ENCODE measurements around the gene SMYD5. TPM values are rescaled to one million over a fixed set of nuclear protein-coding genes. Genes with fewer than 3 reads are reported as not detected.
A peak's percentile ranks its signal among the peaks of the same experiment; 100 is the strongest.

Gene SMYD5
- polyA plus RNA-seq, 1 experiment = 19.5 TPM

- Histone ChIP-seq H3K36me3 (ENCODE audit: control insufficient read depth, insufficient read depth, low read length) (peaks cover 3% of the 10 kb centered on the region; the same call in 1 of the 2 replicates), H3K27me3 (ENCODE audit: control insufficient read depth, insufficient read depth, low read length) (peaks cover 19% of the 10 kb centered on the region), H3K4me3 (ENCODE audit: low read depth, low read length) (no peak overlapping the region)
- TF ChIP-seq CTCF (IDR thresholded peaks at IDR 0.05; ENCODE audit: insufficient read depth, low read depth, low read length) = no peak
- ChIA-PET POLR2A (no interaction called here), CTCF (no interaction called here)
- no peak for DNase-seq (ENCODE audit: low read depth)
Observed at GRCh38 chr2:73266061-73266901, 52.2 kb downstream of the SMYD5 start.

GRCh38 chr2:73267008-73267407 lies 53.0 kb downstream of the SMYD5 start:
- POLR2A ChIA-PET = no interaction called here
- no peak for TF ChIP-seq CTCF (IDR thresholded peaks at IDR 0.05; ENCODE audit: insufficient read depth, low read depth, low read length)
- H3K4me3 ChIP-seq (ENCODE audit: low read depth, low read length) = no peak overlapping the region
- DNase-seq (ENCODE audit: low read depth) = no peak
- CTCF ChIA-PET = no interaction called here
- peaks cover 19% of the 10 kb centered on the region for H3K27me3 ChIP-seq (ENCODE audit: control insufficient read depth, insufficient read depth, low read length)
- peaks cover 3% of the 10 kb centered on the region; the same call in 1 of the 2 replicates for H3K36me3 ChIP-seq (ENCODE audit: control insufficient read depth, insufficient read depth, low read length)

GRCh38 chr2:73268366-73268829 lies 54.4 kb downstream of the SMYD5 start:
- H3K4me3 ChIP-seq (ENCODE audit: low read depth, low read length) = no peak overlapping the region
- TF ChIP-seq CTCF (IDR thresholded peaks at IDR 0.05; ENCODE audit: insufficient read depth, low read depth, low read length) = no peak
- ChIA-PET CTCF (interaction anchor here (0.6 to 1.3 kb wide), 3 partner anchors 9 to 22 kb away, joined by 3 to 6 read pairs (median 3); no protein-coding TSS in a partner anchor), POLR2A (no interaction called here)
- DNase-seq (ENCODE audit: low read depth) = no peak
- peaks cover 19% of the 10 kb centered on the region for H3K27me3 ChIP-seq (ENCODE audit: control insufficient read depth, insufficient read depth, low read length)
- H3K36me3 ChIP-seq (ENCODE audit: control insufficient read depth, insufficient read depth, low read length) = peaks cover 2% of the 10 kb centered on the region; the same call in 1 of the 2 replicates

- H3K27me3 ChIP-seq (ENCODE audit: control insufficient read depth, insufficient read depth, low read length) = peaks cover 19% of the 10 kb centered on the region
- H3K4me3 ChIP-seq (ENCODE audit: low read depth, low read length) = no peak overlapping the region
- 0 out of 2 replicates have a peak, but pooled peaks have one; percentile 10 for TF ChIP-seq CTCF (IDR thresholded peaks at IDR 0.05; ENCODE audit: insufficient read depth, low read depth, low read length)
- ChIA-PET POLR2A (no interaction called here), CTCF (interaction anchor here (0.6 to 1.3 kb wide), 3 partner anchors 9 to 21 kb away, joined by 3 to 6 read pairs (median 3); no protein-coding TSS in a partner anchor)
- DNase-seq (ENCODE audit: low read depth) = no peak
- H3K36me3 ChIP-seq (ENCODE audit: control insufficient read depth, insufficient read depth, low read length) = peaks cover 2% of the 10 kb centered on the region; the same call in 1 of the 2 replicates
Observed at GRCh38 chr2:73268830-73269685, 55.0 kb downstream of the SMYD5 start.

All from BJ (cell line).